H1 (cell line): ENCODE results near the gene LOXHD1. TPM values are rescaled to one million over a fixed set of nuclear protein-coding genes. Genes with fewer than 3 reads are reported as not detected.

Source experiments
- CTCF ChIA-PET: fragments of 300-600 bp; sonication (Branson Sonifier 250); formaldehyde crosslinking; loops from one replicate; lab custom pipeline; 2021; ENCODE audit not compliant: partially characterized antibody; lab: Charles Lee
- POLR2A ChIA-PET: fragments of 300-600 bp; sonication (Branson Sonifier 250); formaldehyde crosslinking; loops from one replicate; lab custom pipeline; 2021; ENCODE audit warnings: inconsistent platforms; ENCODE audit not compliant: partially characterized antibody; lab: Charles Lee
- DNase-seq, 2 experiments: peaks; one replicate each; pipeline versions ENCODE4 v3.0.0 to v3.0.0-alpha.2; 2010 to 2022; ENCODE audit warnings: low spot score in 2 of 2, low read depth in 1 of 2, mixed read lengths in 1 of 2
- FAIRE-seq: peaks from 2 replicates; lab custom pipeline; 2011; peaks lifted over from hg19 to GRCh38; lab: Jason Lieb, UNC
- H2AFZ ChIP-seq: 2 replicates; pipeline ENCODE4 v1.8.1; 2012; ENCODE audit warnings: low read length, inconsistent platforms
- H2AK5ac ChIP-seq: 2 replicates; pipeline ENCODE4 v1.6.1; 2013; ENCODE audit warnings: low read depth, low read length
- H2BK120ac ChIP-seq: replicated peaks from 2 replicates; pipeline ENCODE3; 2013; ENCODE audit warnings: low read depth, low read length, inconsistent platforms
- H2BK12ac ChIP-seq: 2 replicates; pipeline ENCODE4 v1.6.1; 2013; ENCODE audit warnings: low read depth, low read length
- H2BK15ac ChIP-seq: 2 replicates; pipeline ENCODE4 v1.6.1; 2013; ENCODE audit warnings: low read length
- H2BK20ac ChIP-seq: 2 replicates; pipeline ENCODE4 v1.6.1; 2013; ENCODE audit warnings: low read length
- H2BK5ac ChIP-seq: 2 replicates; pipeline ENCODE4 v1.6.1; 2013; ENCODE audit warnings: low read depth, low read length
- H3K14ac ChIP-seq: 2 replicates; pipeline ENCODE4 v1.6.1; 2013; ENCODE audit warnings: inconsistent platforms; ENCODE audit not compliant: insufficient read length
- H3K18ac ChIP-seq: 2 replicates; pipeline ENCODE4 v1.6.1; 2013; ENCODE audit warnings: low read length; ENCODE audit errors: extremely low read depth
- H3K23ac ChIP-seq: 2 replicates; pipeline ENCODE4 v1.6.1; 2013; ENCODE audit warnings: inconsistent platforms; ENCODE audit not compliant: insufficient read length
- H3K23me2 ChIP-seq: 2 replicates; pipeline ENCODE4 v1.6.1; 2013; ENCODE audit warnings: low read depth, low read length
- H3K27ac ChIP-seq: 2 replicates; pipeline ENCODE4 v1.6.1; 2011; ENCODE audit warnings: low read depth, low read length, inconsistent platforms
- H3K27me3 ChIP-seq, 4 experiments: replicated peaks in 1 of 4; 1 replicate in 1 of 4; 2 replicates in 3 of 4; pipeline versions ENCODE4 v1.6.1 to v1.8.1; 2011 to 2013; ENCODE audit warnings: low read length in 3 of 4, mild to moderate bottlenecking in 3 of 4, inconsistent platforms in 2 of 4, mixed read lengths in 2 of 4, moderate library complexity in 1 of 4; ENCODE audit not compliant: control insufficient read depth in 3 of 4, insufficient read depth in 3 of 4; ENCODE audit errors: extremely low read depth in 1 of 4
- H3K36me3 ChIP-seq, 4 experiments: 2 replicates each; pipeline versions ENCODE4 v1.6.1 to v1.8.1; 2011 to 2013; ENCODE audit warnings: mild to moderate bottlenecking in 4 of 4, low read length in 3 of 4, moderate library complexity in 2 of 4, control low read depth in 1 of 4, inconsistent platforms in 1 of 4; ENCODE audit not compliant: insufficient read depth in 4 of 4, control insufficient read depth in 2 of 4
- H3K4ac ChIP-seq: replicated peaks from 2 replicates; pipeline ENCODE3; 2013; ENCODE audit warnings: low read length, low read depth, mixed read lengths, inconsistent platforms; ENCODE audit not compliant: insufficient read length
- H3K4me1 ChIP-seq, 4 experiments: replicated peaks in 1 of 4; 1 replicate in 1 of 4; 2 replicates in 3 of 4; pipeline versions ENCODE4 v1.6.1 to v1.8.1; 2011 to 2013; ENCODE audit warnings: low read length in 3 of 4, inconsistent platforms in 2 of 4, mixed read lengths in 1 of 4; ENCODE audit not compliant: insufficient read depth in 4 of 4, control insufficient read depth in 3 of 4
- H3K4me2 ChIP-seq, 2 experiments: 2 replicates each; pipeline versions ENCODE4 v1.6.1 to v1.8.1; 2011 to 2013; ENCODE audit warnings: low read depth in 2 of 2, low read length in 2 of 2, control low read depth in 1 of 2, inconsistent platforms in 1 of 2, mild to moderate bottlenecking in 1 of 2; ENCODE audit not compliant: insufficient read depth in 1 of 2
- H3K4me3 ChIP-seq, 4 experiments: fragments of 200-600, 300-600 bp in 1 of 4; sonication (generic), shearing (Covaris generic), sonication (Bioruptor Twin) in 1 of 4; 2 replicates each; pipeline versions ENCODE4 v1.5.1 to v1.8.1; 2011 to 2016; ENCODE audit warnings: low read length in 4 of 4, low read depth in 3 of 4, control low read depth in 2 of 4, inconsistent platforms in 2 of 4, mild to moderate bottlenecking in 2 of 4, mixed read lengths in 1 of 4, moderate library complexity in 1 of 4; ENCODE audit not compliant: insufficient read depth in 2 of 4; ENCODE audit errors: extremely low read depth in 1 of 4
- H3K56ac ChIP-seq: replicated peaks from 2 replicates; pipeline ENCODE3; 2013; ENCODE audit warnings: low read depth, mild to moderate bottlenecking, mixed read lengths, low read length, inconsistent platforms; ENCODE audit not compliant: insufficient read length
- H3K79me1 ChIP-seq: 2 replicates; pipeline ENCODE4 v1.6.1; 2013; ENCODE audit warnings: low read depth, low read length, control low read depth
- H3K79me2 ChIP-seq, 2 experiments: 2 replicates each; pipeline versions ENCODE4 v1.6.1 to v1.8.1; 2012 to 2013; ENCODE audit warnings: low read length in 2 of 2, mild to moderate bottlenecking in 2 of 2, inconsistent platforms in 1 of 2; ENCODE audit not compliant: insufficient read depth in 2 of 2, control insufficient read depth in 1 of 2
- H3K9ac ChIP-seq, 4 experiments: replicated peaks in 1 of 4; 1 replicate in 1 of 4; 2 replicates in 3 of 4; pipeline versions ENCODE4 v1.6.1 to v1.8.1; 2011 to 2013; ENCODE audit warnings: low read depth in 3 of 4, low read length in 3 of 4, control low read depth in 2 of 4, mild to moderate bottlenecking in 2 of 4, moderate library complexity in 2 of 4, inconsistent platforms in 1 of 4; ENCODE audit errors: extremely low read depth in 1 of 4
- H3K9me3 ChIP-seq, 2 experiments: 2 replicates each; pipeline versions ENCODE4 v1.6.1 to v1.8.1; 2012 to 2013; ENCODE audit warnings: mild to moderate bottlenecking in 2 of 2, moderate library complexity in 2 of 2, control low read depth in 1 of 2, inconsistent platforms in 1 of 2, low read depth in 1 of 2, low read length in 1 of 2, mixed read lengths in 1 of 2; ENCODE audit not compliant: insufficient read depth in 2 of 2
- H4K20me1 ChIP-seq, 2 experiments: replicated peaks in 1 of 2; 2 replicates each; pipeline versions ENCODE3 to v1.8.1; 2011 to 2013; ENCODE audit warnings: inconsistent platforms in 2 of 2, low read length in 2 of 2, mild to moderate bottlenecking in 1 of 2; ENCODE audit not compliant: insufficient read depth in 2 of 2, control insufficient read depth in 1 of 2
- H4K5ac ChIP-seq: 2 replicates; pipeline ENCODE4 v1.6.1; 2013; ENCODE audit warnings: low read length, low read depth, mixed read lengths, inconsistent platforms; ENCODE audit not compliant: insufficient read length
- H4K8ac ChIP-seq: 2 replicates; pipeline ENCODE4 v1.8.0; 2013; ENCODE audit warnings: mild to moderate bottlenecking, moderate library complexity, low read length, inconsistent platforms; ENCODE audit not compliant: insufficient read depth; ENCODE audit errors: extremely low read depth
- H4K91ac ChIP-seq: replicated peaks from 2 replicates; pipeline ENCODE3; 2013; ENCODE audit warnings: low read length, mixed read lengths, inconsistent platforms; ENCODE audit not compliant: insufficient read length
- WGBS, 2 experiments: shearing (Covaris generic) in 1 of 2; methylation state at CpG; one replicate each; pipeline versions ENCODE4 v1.1.6 to v1.1.7; 2013 to 2015; ENCODE audit warnings: low lambda C conversion rate in 2 of 2, mixed read lengths in 2 of 2, inconsistent platforms in 1 of 2, low coverage in 1 of 2, missing lambda C conversion rate in 1 of 2; ENCODE audit not compliant: insufficient replicate concordance in 2 of 2, insufficient coverage in 1 of 2, insufficient read length in 1 of 2; ENCODE audit errors: extremely low coverage in 1 of 2, missing lambda C conversion rate in 1 of 2; 5-methylcytosine and 5-hydroxymethylcytosine counted together
- polyA plus RNA-seq, 7 experiments: library from polyadenylated mRNA; depleted of rRNA in 3 of 7; stranded (reverse) in 5 of 7; unstranded in 2 of 7; fragments of >200 nt in 5 of 7; fragments of 200-250 nt in 2 of 7; gene quantifications; 1 replicate in 5 of 7; 2 replicates in 1 of 7; 4 replicates in 1 of 7; pipeline versions ENCODE4 v1.2.1 to v1.2.3, GENCODE V29; 2011 to 2013; ENCODE audit warnings: missing spikeins in 2 of 7, mixed read lengths in 2 of 7
- total RNA-seq: library from RNA; stranded (reverse); fragmentation: NEBNext Ultra II Directional; extraction: Animal tissue kit (Norgen Biotek cat#: 25700); gene quantifications from 2 replicates; pipeline ENCODE4 v1.2.1, GENCODE V29; 2021

Gene LOXHD1
- total and polyA plus RNA-seq, 2 of the 8 experiments (the other 6 are each of a cell fraction or from before 2014, with no cell fraction given) = 0.02 TPM; not detected in 1

DNA sequence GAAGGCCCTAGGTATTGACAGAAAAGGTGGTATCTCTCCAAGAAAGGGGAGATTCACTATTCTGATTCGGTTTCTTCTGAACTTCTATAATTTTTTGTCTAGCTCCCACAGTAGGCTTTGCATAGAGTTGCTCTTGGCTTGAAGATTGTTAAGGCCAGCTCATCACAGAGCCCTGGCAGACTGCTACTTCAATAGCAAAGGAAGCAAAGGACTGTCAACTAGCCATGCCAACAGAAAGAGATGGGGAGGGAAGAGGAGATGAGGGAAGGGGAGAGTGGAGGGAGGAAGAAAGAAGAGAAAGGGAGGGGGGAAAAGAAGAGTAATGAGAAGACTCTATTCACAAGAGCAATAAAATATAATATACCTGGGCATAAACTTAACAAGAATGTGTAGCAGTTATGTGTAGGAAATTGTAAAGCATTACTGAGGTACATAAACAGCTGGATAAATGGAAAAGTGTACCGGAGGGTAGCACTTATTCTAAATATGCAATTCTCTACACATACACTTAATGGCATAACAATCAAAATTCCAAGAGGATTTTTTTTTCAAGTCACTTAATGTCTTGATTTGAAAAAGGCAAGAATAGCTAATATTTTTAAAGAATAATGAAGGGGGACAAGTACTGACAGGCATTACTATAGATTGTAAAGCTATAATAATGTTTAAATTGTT is 102.5 kb downstream of the LOXHD1 start:
- H2BK12ac ChIP-seq = no peak overlapping the region
- H4K5ac ChIP-seq = no peak overlapping the region
- no peaks in the 10 kb centered on the region for H4K20me1 ChIP-seq
- POLR2A ChIA-PET = no interaction called here
- H2AK5ac ChIP-seq = no peak overlapping the region
- peaks cover 0 to 4% of the 10 kb centered on the region in 2 experiments; a peak in 1 of 4 replicates for H3K9me3 ChIP-seq
- no peak overlapping the region for H2AFZ ChIP-seq
- DNase-seq (no peak), FAIRE-seq (no peak)
- no peak overlapping the region for H3K4me2 ChIP-seq
- H3K9ac ChIP-seq = no peak overlapping the region
- H3K27ac ChIP-seq = no peak overlapping the region
- H2BK5ac ChIP-seq = no peak overlapping the region
- H3K23me2 ChIP-seq = no peaks in the 10 kb centered on the region
- H2BK120ac ChIP-seq = no peak overlapping the region
- H3K14ac ChIP-seq = no peak overlapping the region
- H3K4me1 ChIP-seq = peaks cover 0 to 3% (median 0%) of the 10 kb centered on the region in 4 experiments; a peak in 1 of 7 replicates
- CTCF ChIA-PET = interaction anchor here (0.7 to 7.5 kb wide), 22 partner anchors 9 to 273 kb away, joined by 3 to 148 read pairs (median 6); partner anchors contain the start of gene LOXHD1
- H3K36me3 ChIP-seq = no peaks in the 10 kb centered on the region
- 81% methylated on average over 2 of the region's 2 CpGs; no CpG with 5 or more reads in 1 of the 2 experiments for WGBS, 2 experiments
- H4K8ac ChIP-seq = no peak overlapping the region
- H3K27me3 ChIP-seq = no peaks in the 10 kb centered on the region
- no peak overlapping the region for H3K18ac ChIP-seq
- H3K4me3 ChIP-seq = no peak overlapping the region
- H3K56ac ChIP-seq = no peak overlapping the region
- H2BK20ac ChIP-seq = no peak overlapping the region
- H3K79me2 ChIP-seq = no peaks in the 10 kb centered on the region
- H4K91ac ChIP-seq = no peak overlapping the region
- no peaks in the 10 kb centered on the region for H3K79me1 ChIP-seq
- H2BK15ac ChIP-seq = no peak overlapping the region
- H3K4ac ChIP-seq = no peak overlapping the region
- H3K23ac ChIP-seq = no peak overlapping the region
